Mesendoderm (in vitro differentiated cells): ENCODE results near the gene CROCC.
"Not testable (repeated sequence)": the region's sequence is repeated elsewhere in the genome, so short reads cannot be mapped to it uniquely, and the experiment has no call there.

Experiments
- DNase-seq: peaks from one replicate; pipeline ENCODE4 v3.0.0; 2013
- H2AK5ac ChIP-seq: 2 replicates; pipeline ENCODE4 v1.6.1; 2013; ENCODE audit warnings: low read length, inconsistent platforms
- H2BK120ac ChIP-seq: 2 replicates; pipeline ENCODE4 v1.6.1; 2013; ENCODE audit warnings: low read depth, mild to moderate bottlenecking, low read length, moderate library complexity, mixed read lengths
- H2BK15ac ChIP-seq: replicated peaks from 2 replicates; pipeline ENCODE4 v1.6.1; 2013; ENCODE audit warnings: low read depth, mild to moderate bottlenecking, moderate library complexity
- H2BK5ac ChIP-seq: 2 replicates; pipeline ENCODE4 v1.6.1; 2013; ENCODE audit warnings: low read length, inconsistent platforms
- H3K18ac ChIP-seq: 2 replicates; pipeline ENCODE4 v1.6.1; 2013; ENCODE audit warnings: mild to moderate bottlenecking, low read length, mixed read lengths
- H3K23ac ChIP-seq: one replicate; pipeline ENCODE4 v1.6.1; 2013; ENCODE audit warnings: low read length
- H3K27ac ChIP-seq: 2 replicates; pipeline ENCODE4 v1.5.1; 2013; ENCODE audit warnings: low read depth, mild to moderate bottlenecking, inconsistent platforms, low read length, moderate library complexity
- H3K27me3 ChIP-seq: 2 replicates; pipeline ENCODE4 v1.6.1; 2013; ENCODE audit warnings: low read length, control low read depth, mild to moderate bottlenecking, inconsistent platforms; ENCODE audit not compliant: insufficient read depth, poor library complexity
- H3K36me3 ChIP-seq: 2 replicates; pipeline ENCODE4 v1.6.1; 2013; ENCODE audit warnings: low read length, inconsistent platforms; ENCODE audit not compliant: control insufficient read depth, insufficient read depth
- H3K4ac ChIP-seq: one replicate; pipeline ENCODE4 v1.6.1; 2013; ENCODE audit warnings: low read depth, mild to moderate bottlenecking, low read length, moderate library complexity
- H3K4me1 ChIP-seq: 2 replicates; pipeline ENCODE4 v1.6.1; 2013; ENCODE audit warnings: low read depth, low read length, inconsistent platforms; ENCODE audit not compliant: control insufficient read depth
- H3K4me2 ChIP-seq: 2 replicates; pipeline ENCODE4 v1.6.1; 2013; ENCODE audit warnings: low read length
- H3K4me3 ChIP-seq: 2 replicates; pipeline ENCODE4 v1.5.1; 2013; ENCODE audit warnings: mild to moderate bottlenecking, low read length
- H3K56ac ChIP-seq: one replicate; pipeline ENCODE4 v1.6.1; 2013; ENCODE audit warnings: low read length
- H3K79me1 ChIP-seq: 2 replicates; pipeline ENCODE4 v1.6.1; 2013; ENCODE audit warnings: low read length, inconsistent platforms
- H3K79me2 ChIP-seq: 2 replicates; pipeline ENCODE4 v1.6.1; 2013; ENCODE audit warnings: mild to moderate bottlenecking, low read length; ENCODE audit not compliant: control insufficient read depth, insufficient read depth
- H3K9ac ChIP-seq: 2 replicates; pipeline ENCODE4 v1.6.1; 2013; ENCODE audit warnings: low read length, inconsistent platforms
- H4K5ac ChIP-seq: one replicate; pipeline ENCODE4 v1.6.1; 2013; ENCODE audit warnings: low read length
- H4K8ac ChIP-seq: one replicate; pipeline ENCODE4 v1.6.1; 2013; ENCODE audit warnings: low read depth, mild to moderate bottlenecking, control low read depth, low read length, moderate library complexity
- WGBS: extraction: QIAGEN DNeasy Blood & Tissue Kit; methylation state at CpG from one replicate; pipeline ENCODE4 v1.1.7; 2013; ENCODE audit warnings: low lambda C conversion rate, missing lambda C conversion rate; ENCODE audit not compliant: insufficient coverage; ENCODE audit errors: extremely low coverage; 5-methylcytosine and 5-hydroxymethylcytosine counted together

CROCC gene

GRCh38 chr1:16895598-16896315, 26.0 kb upstream of the CROCC start, which contains the start of gene RNU1-2:
RNU1-2 (plus strand) TSS chr1:16895980.
- peak within 1 kb of the TSS; percentile 59 for H3K9ac ChIP-seq
- not testable (repeated sequence) for H3K79me2 ChIP-seq, H3K23ac ChIP-seq, H2BK120ac ChIP-seq, H4K5ac ChIP-seq, H2AK5ac ChIP-seq, H3K36me3 ChIP-seq, H3K27me3 ChIP-seq, H3K4me1 ChIP-seq, H2BK15ac ChIP-seq, H3K4me3 ChIP-seq, H3K79me1 ChIP-seq
- peak within 1 kb of the TSS; percentile 13 for H4K8ac ChIP-seq
- peak within 1 kb of the TSS; percentile 76 for H3K27ac ChIP-seq
- H3K4ac ChIP-seq: peak within 1 kb of the TSS; percentile 4
- H3K56ac ChIP-seq: peak within 1 kb of the TSS; percentile 82
- peak within 1 kb of the TSS; percentile 51 for H3K18ac ChIP-seq
- peak; percentile 100 for DNase-seq
- no CpG with 5 or more reads among the region's 39 CpGs for WGBS
- H2BK5ac ChIP-seq: peak within 1 kb of the TSS; percentile 100
- H3K4me2 ChIP-seq: peak within 1 kb of the TSS; percentile 45

GRCh38 chr1:16896316-16897055, 25.2 kb upstream of the CROCC start:
- H2AK5ac ChIP-seq, H4K5ac ChIP-seq, H3K36me3 ChIP-seq, H3K4me3 ChIP-seq, H3K4me1 ChIP-seq, H3K23ac ChIP-seq, H2BK120ac ChIP-seq, H2BK5ac ChIP-seq, H2BK15ac ChIP-seq, H3K27me3 ChIP-seq, H3K79me1 ChIP-seq, H3K79me2 ChIP-seq: not testable (repeated sequence)
- H3K4me2 ChIP-seq: peak overlapping the region; percentile 45
- DNase-seq: peak; percentile 96
- H3K4ac ChIP-seq: peak overlapping the region; percentile 4
- H3K27ac ChIP-seq: peak overlapping the region; percentile 76
- peak overlapping the region; percentile 74 for H3K56ac ChIP-seq
- WGBS: no CpG with 5 or more reads among the region's 24 CpGs
- peak overlapping the region; percentile 13 for H4K8ac ChIP-seq
- peak overlapping the region; percentile 37 for H3K9ac ChIP-seq
- peak overlapping the region; percentile 51 for H3K18ac ChIP-seq

GRCh38 chr1:16897653-16898052, 24.1 kb upstream of the CROCC start:
- not testable (repeated sequence) for H3K4ac ChIP-seq, H3K36me3 ChIP-seq, H4K8ac ChIP-seq, H3K9ac ChIP-seq, H2BK15ac ChIP-seq, H3K79me2 ChIP-seq, H2BK120ac ChIP-seq, H3K23ac ChIP-seq, H3K27me3 ChIP-seq, H3K18ac ChIP-seq, H4K5ac ChIP-seq, H3K4me1 ChIP-seq, H3K27ac ChIP-seq, H2BK5ac ChIP-seq, DNase-seq, H3K56ac ChIP-seq, H3K4me3 ChIP-seq, H3K4me2 ChIP-seq, H2AK5ac ChIP-seq, H3K79me1 ChIP-seq
- no CpG with 5 or more reads among the region's 1 CpG for WGBS

- not testable (repeated sequence) for H3K56ac ChIP-seq, DNase-seq, H3K4me1 ChIP-seq, H3K4me2 ChIP-seq, H3K79me2 ChIP-seq, H3K18ac ChIP-seq, H4K5ac ChIP-seq, H2BK15ac ChIP-seq, H3K9ac ChIP-seq, H2BK5ac ChIP-seq, H3K4ac ChIP-seq, H3K23ac ChIP-seq, H3K27me3 ChIP-seq, H2BK120ac ChIP-seq, H3K36me3 ChIP-seq, H4K8ac ChIP-seq, H3K4me3 ChIP-seq, H2AK5ac ChIP-seq, H3K79me1 ChIP-seq, H3K27ac ChIP-seq
Observed at GRCh38 chr1:16898298-16898697, 23.4 kb upstream of the CROCC start.

- not testable (repeated sequence) for H3K36me3 ChIP-seq, H3K27me3 ChIP-seq, H3K9ac ChIP-seq, H3K4me2 ChIP-seq, H3K56ac ChIP-seq, H2AK5ac ChIP-seq, H3K23ac ChIP-seq, H3K4ac ChIP-seq, H4K8ac ChIP-seq, H3K4me3 ChIP-seq, H3K79me1 ChIP-seq, H3K27ac ChIP-seq, H3K4me1 ChIP-seq, H2BK15ac ChIP-seq, H2BK120ac ChIP-seq, H2BK5ac ChIP-seq, DNase-seq, H4K5ac ChIP-seq, H3K18ac ChIP-seq, H3K79me2 ChIP-seq
- WGBS: no CpG with 5 or more reads among the region's 2 CpGs
Observed at GRCh38 chr1:16899020-16899419, 22.7 kb upstream of the CROCC start.
